GM18870 (cell line): ENCODE measurements around the gene CNTROB.
A peak's percentile ranks its signal among the peaks of the same experiment; 100 is the strongest.
"Not testable (repeated sequence)": the region's sequence is repeated elsewhere in the genome, so short reads cannot be mapped to it uniquely, and the experiment has no call there.

Experiments used
- ATAC-seq: cut with Tn5 transposase; IDR thresholded peaks from one replicate; pipeline ENCODE4 v1.9.1; 2021; ENCODE audit warnings: moderate library complexity; ENCODE audit not compliant: unreplicated experiment

CNTROB gene

DNA sequence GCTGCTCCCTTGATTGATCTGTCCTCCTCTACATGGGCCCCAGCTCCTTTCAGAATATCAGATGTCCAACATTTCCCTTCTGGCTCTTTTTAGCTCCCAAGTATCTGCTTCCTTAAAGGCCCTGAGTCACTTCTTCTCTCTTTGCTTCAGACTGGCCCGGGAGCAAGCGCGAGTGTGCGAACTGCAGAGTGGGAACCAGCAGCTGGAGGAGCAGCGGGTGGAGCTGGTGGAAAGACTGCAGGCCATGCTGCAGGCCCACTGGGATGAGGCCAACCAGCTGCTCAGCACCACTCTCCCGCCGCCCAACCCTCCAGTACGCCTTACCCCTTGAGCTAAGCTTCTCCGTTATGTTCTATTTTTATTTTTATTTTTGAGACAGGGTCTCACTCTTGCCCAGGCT is 12.3 kb downstream of the CNTROB start:
- ATAC-seq = no peak

DNA sequence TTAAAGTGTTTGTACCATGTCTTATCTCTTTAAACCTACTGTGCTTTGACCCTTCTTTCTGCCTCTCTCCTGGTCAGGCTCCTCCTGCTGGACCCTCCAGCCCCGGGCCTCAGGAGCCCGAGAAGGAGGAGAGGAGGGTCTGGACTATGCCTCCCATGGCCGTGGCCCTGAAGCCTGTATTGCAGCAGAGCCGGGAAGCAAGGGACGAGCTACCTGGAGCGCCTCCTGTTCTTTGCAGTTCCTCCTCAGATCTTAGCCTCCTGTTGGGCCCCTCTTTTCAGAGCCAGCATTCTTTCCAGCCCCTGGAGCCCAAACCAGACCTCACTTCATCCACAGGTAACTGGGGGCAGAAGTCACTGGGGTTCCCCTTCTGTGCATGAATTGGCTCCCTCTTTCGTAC is 13.6 kb downstream of the CNTROB start:
- no peak for ATAC-seq

DNA sequence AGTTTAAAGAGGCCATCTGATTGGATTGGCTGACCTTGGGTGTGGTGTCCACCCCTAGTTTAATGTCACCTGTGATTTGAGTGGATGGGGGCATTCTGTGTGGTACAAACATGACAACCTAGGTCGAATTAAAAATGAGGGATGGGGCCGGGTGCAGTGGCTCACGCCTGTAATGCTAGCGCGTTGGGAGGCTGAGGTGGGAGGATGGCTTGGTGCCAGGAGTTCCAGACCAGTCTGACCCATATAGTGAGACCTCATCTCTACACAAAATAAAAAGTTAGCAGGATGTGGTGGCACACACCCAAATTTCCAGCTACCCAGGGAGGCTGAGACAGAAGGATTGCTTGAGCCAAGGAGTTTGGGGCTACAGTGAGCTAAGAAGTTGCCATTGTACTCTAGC is 14.4 kb downstream of the CNTROB start:
- no peak for ATAC-seq

DNA sequence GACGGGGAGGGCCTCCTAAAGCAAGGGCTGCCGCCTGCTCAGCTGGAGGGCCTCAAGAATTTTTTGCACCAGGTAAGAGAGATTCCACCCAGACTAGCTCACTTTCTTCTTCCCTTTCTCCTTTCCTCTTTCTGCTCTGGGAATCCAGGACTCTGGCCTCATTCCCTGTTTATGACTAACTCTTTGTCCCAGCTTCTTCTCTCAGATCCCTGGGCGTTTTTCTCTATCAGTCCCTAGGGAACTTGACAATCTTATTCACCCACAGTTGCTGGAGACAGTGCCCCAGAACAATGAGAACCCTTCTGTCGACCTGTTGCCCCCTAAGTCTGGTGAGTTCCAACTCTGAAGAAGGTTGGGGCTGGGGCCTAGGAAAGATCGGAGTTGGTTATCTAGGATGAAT is 15.6 kb downstream of the CNTROB start:
- no peak for ATAC-seq

DNA sequence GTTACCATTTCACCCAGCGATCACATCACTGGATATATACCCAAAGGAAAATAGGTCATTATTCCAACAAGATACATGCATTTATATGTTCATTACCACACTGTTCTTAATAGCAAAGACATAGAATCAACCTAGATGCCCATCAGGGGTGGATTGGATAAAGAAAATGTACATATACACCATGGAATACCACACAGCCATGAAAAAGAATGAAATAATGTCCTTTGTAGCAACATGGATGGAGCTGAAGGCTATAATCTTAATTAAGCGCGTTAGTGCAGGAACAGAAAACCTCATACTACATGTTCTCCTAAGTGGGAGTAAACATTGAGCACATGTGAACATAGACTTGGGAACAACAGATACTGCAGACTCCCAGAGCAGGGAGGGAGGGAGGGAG is 18.6 kb downstream of the CNTROB start:
- no peak for ATAC-seq

DNA sequence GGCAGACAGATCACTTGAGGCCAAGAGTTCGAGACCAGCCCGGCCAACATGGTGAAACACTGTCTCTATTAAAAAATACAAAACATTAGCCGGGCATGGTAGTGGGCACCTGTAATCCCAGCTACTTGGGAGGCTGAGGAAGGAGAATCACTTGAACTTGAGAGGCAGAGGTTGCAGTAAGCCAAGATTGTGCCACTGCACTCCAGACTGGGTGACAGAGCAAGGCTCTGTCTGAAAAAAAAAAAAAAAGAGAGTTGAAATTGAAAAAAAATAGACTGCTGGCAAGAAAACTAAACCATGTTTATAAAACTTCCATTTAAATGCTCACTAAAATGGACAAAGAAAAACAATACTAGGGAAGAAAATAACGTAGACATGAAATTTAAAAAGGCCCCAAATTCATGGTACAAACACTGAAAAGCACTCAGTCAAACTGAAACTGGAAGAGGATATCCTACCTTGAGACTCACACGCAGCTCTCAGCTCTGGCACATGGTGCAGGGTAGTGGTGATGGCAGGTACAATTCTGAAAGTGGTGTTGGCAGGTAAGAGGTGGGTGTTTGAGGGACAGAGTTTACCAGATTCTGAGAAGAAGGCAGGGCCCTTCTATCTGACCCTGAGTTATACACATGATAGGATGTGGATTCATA is 19.3 kb downstream of the CNTROB start:
- peak; percentile 50 for ATAC-seq

DNA sequence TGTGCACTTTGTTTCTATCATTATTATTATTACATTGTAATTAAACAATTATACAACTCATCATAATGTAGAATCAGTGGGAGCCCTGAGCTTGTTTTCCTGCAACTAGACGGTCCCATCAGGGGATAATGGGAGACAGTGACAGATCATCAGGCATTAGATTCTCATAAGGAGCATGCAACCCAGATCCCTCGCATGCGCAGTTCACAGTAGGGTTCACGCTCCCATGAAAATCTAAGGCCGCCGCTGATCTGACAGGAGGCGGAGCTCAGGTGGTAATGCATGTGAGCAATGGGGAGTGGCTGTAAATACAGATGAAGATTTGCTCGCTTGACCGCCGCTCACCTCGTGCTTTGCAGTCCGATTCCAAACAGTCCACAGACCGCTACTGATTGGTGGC is 21.3 kb downstream of the CNTROB start:
- not testable (repeated sequence) for ATAC-seq

DNA sequence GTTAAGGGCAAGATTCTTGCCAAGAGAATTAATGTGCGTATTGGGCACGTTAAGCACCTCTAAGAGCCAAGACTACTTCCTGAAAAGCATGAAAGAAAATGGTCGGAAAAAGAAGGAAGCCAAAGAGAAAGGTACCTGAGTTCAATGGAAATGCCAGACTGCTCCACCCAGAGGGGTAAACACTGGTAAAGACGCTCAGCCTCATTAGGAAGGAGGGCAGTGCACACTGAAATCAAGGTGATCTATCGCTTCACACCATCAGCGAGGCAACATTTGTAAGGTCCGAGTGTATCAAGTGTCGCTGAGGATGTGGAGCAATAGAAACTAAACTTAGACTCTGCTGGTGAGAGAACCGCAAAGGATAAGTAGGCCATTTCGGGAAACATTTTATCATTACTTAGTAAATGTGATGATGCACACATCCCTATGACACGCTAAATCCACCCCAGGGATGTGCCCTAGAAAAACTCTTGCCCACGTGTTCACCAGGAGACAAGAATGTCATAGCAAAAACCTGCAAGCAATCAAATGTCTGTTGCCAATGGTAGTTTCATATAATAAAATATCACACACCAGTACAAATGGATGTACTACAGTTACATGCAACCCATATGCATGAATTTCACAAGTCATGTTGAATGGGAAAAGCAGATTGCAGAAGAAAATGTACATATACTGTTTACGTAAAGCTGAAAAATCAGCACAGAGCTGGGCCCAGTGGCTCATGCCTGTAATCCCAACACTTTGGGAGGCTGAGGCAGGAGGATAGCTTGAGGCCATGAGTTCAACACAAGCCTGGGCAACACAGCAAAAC is 23.6 kb downstream of the CNTROB start:
- no peak for ATAC-seq

DNA sequence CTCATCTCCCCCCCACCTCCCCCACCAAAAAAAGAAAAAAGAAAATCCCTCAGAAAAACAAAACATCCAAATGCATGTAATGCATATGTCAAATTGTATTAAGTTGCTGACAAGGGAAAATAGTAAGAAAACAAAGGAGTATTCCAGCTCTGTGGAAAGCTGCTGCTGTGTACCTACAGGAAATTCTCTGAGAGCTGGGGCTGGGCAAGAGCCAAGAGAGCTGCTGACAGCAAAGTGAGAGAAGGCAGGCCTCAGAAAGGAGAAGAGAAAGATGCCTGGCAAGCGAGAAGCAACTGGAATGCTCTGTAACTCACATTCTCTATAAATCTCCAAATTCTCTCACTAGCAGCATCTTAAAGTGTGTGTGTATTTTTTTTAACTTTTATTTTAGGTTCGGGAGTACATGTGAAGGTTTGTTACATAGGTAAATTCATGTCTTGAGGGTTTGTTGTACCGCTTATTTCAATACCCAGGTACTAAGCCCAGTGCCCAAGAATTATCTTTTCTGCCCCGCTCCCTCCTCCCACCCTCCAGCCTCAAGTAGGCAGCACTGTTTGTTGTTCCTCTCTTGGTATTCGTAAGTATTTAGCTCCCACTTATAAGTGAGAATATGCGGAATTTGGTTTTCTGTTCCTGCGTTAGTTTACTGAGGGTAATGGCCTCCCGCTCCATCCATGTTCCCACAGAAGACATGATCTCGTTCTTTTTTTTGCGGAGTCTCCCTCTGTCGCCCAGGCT is 24.4 kb downstream of the CNTROB start:
- ATAC-seq = no peak

DNA sequence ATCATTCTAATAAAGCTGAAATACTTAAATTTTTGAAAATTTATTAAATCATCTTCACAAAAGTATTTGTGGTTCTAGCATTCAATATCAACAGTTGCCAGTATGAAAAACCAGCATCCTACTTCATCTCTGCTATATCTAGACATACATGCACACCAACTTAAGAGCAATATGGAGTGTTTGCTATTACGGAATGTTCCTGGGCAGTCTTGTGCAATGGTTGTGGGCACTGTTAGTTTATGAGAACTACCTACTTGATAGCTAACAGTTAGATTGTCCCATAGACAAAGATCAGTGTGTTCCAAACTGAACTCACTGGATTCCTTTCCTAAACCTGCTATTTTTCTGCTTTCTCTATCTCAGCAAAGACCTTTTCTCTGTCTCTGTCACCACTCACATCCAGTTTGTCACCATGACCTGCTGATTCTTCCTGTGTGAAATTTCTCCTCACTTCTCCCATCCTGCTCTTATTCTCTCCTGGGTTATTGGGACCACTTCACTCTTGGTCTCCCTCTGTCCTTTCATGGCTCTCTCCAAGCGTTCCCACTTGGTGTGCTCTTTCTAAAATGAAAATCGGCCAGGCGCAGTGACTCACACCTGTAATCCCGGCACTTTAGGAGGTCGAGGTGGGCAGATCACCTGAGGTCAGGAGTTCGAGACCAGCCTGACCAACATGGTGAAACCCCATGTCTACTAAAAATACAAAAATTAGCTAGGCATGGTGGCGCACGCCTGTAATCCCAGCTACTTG is 27.7 kb downstream of the CNTROB start:
- ATAC-seq = no peak

DNA sequence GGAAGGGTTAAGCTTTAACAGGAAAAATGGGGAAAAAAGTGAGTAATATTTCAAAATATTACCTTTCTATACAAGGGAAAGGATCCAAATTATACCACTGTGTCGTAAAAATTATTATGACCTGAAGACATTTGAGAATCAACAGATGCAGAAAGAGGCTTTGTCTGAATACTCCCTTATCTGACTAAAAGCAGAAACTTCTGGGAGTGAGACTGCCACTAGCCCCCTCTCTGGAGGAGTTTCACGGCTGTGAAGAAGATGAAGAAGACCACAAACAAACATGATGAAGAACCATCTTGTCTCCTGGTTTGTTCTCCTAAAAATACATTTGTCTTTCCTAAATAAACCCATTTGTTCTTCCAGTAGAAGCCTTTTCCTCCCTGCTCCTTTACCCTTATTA is 29.4 kb downstream of the CNTROB start:
- no peak for ATAC-seq

DNA sequence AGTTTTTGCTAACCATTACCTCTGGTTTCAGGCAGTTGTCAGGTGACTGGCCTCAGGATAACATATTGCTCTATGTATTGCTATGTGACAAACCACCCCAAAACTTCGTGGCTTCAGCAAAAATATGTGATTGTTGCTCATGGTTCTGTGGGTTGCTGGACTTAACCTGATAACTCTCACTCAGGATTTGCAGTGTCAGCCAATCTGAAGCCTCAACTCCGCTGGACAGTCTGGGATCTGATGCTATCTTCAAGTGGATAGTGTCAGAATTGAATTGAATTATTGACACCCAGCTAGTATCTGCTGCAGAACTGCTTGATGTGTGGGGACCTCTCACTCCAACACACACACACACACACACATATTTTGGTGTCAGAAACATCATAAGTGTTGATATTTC is 35.7 kb downstream of the CNTROB start:
- ATAC-seq = no peak

DNA sequence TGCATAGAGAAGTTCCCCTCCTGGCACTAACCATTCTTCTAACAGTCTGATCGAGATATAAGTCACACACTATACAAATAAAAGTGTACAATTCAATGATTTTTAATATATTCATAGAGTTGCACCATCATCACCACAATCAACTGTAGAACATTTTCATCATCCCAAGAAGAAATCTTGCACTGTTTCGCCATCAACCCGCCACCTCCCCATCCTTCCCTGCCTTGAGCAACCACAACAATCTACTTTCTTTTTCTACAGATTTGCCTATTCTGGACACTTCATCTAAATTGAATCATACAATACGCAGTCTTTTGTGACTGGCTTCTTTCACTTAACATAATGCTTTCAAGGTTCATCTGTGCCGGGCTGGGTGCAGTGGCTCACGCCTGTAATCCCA is 37.4 kb downstream of the CNTROB start:
- no peak for ATAC-seq

DNA sequence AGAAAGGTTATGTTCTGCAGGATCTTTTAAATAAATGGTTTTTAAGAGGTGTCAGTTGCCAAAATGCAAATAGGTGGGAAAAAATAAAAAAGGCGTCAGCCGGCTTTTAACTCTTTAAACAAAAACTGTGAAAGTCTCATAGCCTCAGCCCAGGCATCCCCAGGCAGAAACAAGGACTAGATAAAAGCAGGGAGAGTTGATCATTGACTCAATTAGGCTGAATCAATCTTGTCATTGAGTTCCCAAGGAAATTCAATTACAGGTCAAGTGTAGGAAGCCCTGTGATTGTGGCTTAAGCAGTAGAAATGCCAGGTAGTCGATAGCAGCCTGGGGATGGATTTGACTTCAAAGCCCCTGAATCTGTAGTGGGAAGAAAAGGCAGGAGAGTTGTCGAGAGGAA is 39.6 kb downstream of the CNTROB start:
- ATAC-seq = no peak

DNA sequence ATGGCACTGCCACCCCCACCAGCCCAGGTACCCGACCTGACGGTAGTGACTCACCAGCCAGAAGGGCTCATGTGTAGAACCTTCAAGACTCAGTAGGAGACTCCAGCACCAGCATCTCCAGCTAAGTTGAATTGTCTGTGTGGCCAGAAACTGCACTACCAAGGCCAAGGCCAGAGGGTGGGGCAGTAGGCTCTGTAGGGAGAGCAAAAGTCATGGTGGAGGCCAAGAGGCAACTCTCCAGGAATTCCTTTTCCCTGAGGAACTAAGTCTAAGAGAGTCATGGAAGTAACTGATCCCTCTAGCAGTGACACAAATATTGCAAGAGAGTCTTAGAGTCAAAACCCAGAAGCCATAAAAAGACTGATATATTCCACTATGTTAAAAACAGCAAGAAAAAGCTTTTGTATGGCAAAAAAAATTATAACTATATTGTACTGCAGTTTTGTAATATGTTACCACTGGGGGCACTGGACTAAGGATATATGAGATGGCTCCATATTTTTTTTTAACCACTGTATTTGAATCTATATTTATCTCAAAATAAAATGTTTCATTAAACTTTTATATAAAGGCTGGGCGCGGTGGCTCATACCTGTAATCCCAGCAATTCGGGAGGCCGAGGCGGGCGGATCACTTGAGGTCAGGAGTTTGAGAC is 40.3 kb downstream of the CNTROB start:
- no peak for ATAC-seq

DNA sequence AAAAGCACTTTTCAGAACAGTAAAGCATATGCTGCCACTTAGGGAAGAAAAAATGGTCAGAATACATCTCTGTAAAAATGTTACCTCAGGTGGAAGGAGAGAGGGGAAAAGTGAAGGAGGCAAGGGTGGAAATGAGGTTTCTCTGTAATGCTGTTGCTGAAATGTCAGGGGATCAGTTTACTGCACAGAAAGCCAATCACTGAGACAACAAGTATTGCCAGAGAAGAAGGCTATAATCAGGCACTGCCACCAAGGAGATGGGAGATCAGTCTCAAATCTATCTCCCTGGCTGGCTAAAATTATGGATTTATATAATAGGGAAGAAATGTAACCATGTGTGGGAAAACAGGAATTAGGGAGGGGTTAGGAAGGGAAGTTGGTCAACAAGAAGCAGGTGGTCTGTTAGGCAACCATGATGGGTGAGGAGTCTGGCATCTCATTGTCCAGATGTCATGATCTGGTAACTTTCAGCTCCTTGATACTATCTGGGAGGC is 42.7 kb downstream of the CNTROB start:
- ATAC-seq = no peak

DNA sequence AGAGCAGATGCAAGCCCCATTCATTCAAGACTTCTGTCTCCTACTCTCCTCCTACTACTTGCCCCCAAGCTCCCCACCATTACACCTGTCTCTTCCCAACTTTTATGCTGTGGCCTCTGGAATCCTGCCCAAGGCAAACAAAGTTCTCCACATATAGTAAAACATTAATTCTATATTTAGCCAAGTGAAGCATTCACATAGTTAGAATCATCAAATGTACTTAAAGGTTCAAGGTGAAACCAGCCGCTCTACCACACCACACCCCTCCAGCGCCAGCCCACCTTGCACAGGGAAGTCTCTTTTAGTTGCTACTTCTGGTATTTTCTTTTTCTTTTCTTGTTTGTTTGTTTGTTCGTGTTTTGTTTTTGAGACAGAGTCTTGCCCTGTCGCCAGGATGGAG is 45.0 kb downstream of the CNTROB start:
- no peak for ATAC-seq

DNA sequence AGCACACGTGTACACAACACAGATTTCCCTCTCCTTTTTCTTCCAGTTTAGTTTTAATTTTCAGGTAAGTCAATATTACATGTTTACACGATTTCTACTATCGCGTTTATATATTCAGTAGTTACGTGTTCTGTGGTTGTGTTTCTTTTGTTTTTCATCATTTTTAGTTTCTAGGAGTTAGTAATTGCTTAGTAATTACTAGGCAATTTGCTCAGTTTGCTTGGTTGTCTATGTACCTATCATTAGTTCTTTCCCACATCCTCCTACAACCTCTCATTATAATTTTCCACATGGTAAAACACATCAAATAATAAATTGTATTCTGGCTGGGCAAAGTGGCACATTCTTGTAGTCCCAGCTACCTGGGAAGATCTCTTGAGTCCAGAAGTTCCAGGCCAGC is 45.8 kb downstream of the CNTROB start:
- ATAC-seq = no peak

DNA sequence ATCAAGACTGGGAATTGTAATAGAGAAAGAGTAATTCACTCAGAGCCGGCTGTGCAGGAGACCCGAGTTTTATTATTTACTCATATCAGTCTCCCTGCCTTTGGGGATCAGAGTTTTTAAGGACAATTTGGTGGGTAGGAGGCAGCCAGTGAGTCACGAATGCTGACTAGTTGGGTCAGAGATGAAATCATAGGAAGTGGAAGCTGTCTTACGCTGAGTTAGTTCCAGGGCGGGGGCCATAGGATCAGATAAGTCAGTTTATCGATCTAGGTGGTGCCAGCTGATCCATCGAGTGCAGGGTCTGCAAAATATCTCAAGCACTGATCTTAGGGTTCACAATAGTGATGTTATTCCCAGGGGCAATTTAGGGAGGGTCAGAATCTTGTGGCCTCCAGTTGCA is 50.2 kb downstream of the CNTROB start:
- no peak for ATAC-seq

DNA sequence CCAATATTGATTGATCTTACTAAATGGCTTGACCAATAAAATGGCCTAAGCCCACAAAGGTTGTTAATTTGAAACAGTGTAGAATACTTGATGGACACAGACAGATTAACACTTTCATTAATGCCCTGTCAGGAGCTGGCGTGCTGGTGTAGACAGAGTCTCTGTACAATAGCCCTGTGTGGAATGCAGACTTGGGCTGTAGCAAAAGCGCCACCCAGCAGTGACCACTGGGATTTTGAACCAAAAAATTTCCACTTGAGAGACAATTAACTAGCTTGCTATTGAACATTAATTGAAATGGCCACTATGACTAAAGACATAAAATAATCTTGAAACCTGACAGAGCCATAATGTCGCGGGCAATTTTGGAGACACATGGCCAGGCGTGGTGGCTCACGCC is 50.7 kb downstream of the CNTROB start:
- no peak for ATAC-seq

DNA sequence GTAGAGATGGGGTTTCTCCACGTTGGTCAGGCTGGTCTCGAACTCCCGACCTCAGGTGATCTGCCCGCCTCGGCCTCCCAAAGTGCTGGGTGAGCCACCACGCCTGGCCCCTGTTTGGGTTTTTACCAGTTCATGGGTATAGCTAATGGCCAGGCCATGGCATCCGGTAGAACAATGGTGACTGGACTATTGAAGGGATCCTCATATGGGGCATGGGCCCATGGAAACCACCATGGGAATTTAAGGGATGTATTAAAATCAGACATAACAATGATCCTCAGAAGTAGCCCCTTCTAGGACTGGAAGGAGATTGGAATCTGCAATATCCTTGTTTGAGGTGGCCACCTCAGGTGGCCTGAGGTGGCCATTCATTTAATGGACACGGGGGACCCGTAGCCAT is 52.9 kb downstream of the CNTROB start:
- no peak for ATAC-seq
